ENCODE data around the gene OGA.

DNA sequence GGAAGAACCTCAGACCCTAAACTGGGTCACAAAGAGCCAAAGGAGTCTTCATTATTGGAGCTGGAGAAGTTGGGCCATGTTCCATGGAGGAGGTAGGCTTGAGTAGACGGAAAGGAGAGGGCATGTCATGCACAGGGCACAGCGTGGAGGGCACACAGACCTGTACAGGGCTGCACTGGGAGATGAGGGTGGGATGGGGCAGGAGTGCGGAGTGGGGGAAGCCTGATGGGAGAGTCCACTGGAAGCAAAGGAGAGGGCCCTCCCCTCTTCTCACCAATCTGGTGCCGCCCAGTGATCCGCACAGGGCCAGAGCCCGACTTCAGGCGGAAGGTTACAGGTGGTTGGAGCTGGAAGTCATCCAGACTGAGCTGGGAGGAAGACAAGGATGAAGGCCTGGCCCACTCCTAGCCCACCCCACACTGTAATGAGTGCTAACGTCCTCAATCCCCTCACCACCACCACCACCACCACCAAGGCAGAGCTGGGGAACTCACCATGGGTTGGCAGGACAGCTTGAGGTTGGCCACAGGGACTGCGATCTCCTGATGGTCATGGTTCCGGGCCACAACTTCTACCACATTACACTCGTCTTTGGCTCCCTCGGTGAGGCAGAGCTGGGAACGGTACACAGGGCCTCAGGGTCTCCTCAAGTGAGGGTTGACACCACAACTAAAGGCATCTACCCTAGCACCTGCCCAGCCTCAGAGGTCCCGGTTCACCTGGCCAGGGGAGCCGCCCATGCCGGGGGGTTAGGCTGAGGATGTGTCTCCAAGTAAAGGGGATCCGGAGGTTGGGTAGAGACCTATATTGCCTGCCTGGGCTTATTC, 36.0 kb downstream of the OGA start:
- TF ChIP-seq, protein P1, sequence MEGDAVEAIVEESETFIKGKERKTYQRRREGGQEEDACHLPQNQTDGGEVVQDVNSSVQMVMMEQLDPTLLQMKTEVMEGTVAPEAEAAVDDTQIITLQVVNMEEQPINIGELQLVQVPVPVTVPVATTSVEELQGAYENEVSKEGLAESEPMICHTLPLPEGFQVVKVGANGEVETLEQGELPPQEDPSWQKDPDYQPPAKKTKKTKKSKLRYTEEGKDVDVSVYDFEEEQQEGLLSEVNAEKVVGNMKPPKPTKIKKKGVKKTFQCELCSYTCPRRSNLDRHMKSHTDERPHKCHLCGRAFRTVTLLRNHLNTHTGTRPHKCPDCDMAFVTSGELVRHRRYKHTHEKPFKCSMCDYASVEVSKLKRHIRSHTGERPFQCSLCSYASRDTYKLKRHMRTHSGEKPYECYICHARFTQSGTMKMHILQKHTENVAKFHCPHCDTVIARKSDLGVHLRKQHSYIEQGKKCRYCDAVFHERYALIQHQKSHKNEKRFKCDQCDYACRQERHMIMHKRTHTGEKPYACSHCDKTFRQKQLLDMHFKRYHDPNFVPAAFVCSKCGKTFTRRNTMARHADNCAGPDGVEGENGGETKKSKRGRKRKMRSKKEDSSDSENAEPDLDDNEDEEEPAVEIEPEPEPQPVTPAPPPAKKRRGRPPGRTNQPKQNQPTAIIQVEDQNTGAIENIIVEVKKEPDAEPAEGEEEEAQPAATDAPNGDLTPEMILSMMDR (IDR thresholded peaks at IDR 0.05; ENCODE audit: borderline replicate concordance, extremely low read depth, low read length, poor library complexity, severe bottlenecking), result no peak
- TF ChIP-seq EZH2 (IDR thresholded peaks at IDR 0.05; ENCODE audit: borderline replicate concordance, low read depth, low read length, severe bottlenecking), result no peak

Measured in DND-41 (cell line).